SKM-1 (cell line): ENCODE measurements around the gene NT5DC3.

ENCODE experiments used
- DNase-seq: peaks from one replicate; lab custom pipeline; 2025; ENCODE audit not compliant: unreplicated experiment; lab: John Stamatoyannopoulos, UW

Gene NT5DC3

GRCh38 chr12:103756443-103756842, 84.6 kb downstream of the NT5DC3 start:
- no peak for DNase-seq

GRCh38 chr12:103755425-103755824, 85.6 kb downstream of the NT5DC3 start:
- DNase-seq = no peak

GRCh38 chr12:103751600-103751999, 89.4 kb downstream of the NT5DC3 start:
- DNase-seq = no peak

- no peak for DNase-seq
Measured at GRCh38 chr12:103751171-103751570, 89.9 kb downstream of the NT5DC3 start.

GRCh38 chr12:103748875-103749274, 92.2 kb downstream of the NT5DC3 start:
- DNase-seq = no peak

- DNase-seq = no peak
Measured at GRCh38 chr12:103748002-103748401, 93.0 kb downstream of the NT5DC3 start.

GRCh38 chr12:103745962-103746361, 95.1 kb downstream of the NT5DC3 start:
- DNase-seq = no peak

- DNase-seq = no peak
Measured at GRCh38 chr12:103743788-103744187, 97.2 kb downstream of the NT5DC3 start.

- DNase-seq = no peak
Measured at GRCh38 chr12:103742349-103742932, 98.6 kb downstream of the NT5DC3 start.

GRCh38 chr12:103737881-103738280, 103.2 kb downstream of the NT5DC3 start:
- no peak for DNase-seq

- DNase-seq = no peak
Measured at GRCh38 chr12:103736572-103736971, 104.5 kb downstream of the NT5DC3 start.

GRCh38 chr12:103735291-103735690, 105.7 kb downstream of the NT5DC3 start:
- DNase-seq = no peak

GRCh38 chr12:103734863-103735262, 106.2 kb downstream of the NT5DC3 start:
- no peak for DNase-seq

GRCh38 chr12:103731539-103731938, 109.5 kb downstream of the NT5DC3 start:
- no peak for DNase-seq

- no peak for DNase-seq
Measured at GRCh38 chr12:103729499-103729898, 111.5 kb downstream of the NT5DC3 start.

GRCh38 chr12:103728323-103728722, 112.7 kb downstream of the NT5DC3 start:
- no peak for DNase-seq

GRCh38 chr12:103727638-103728037, 113.4 kb downstream of the NT5DC3 start:
- no peak for DNase-seq

GRCh38 chr12:103725398-103725797, 115.6 kb downstream of the NT5DC3 start:
- DNase-seq = no peak
